Measurements from ENCODE around the gene SPATA33. TPM values are rescaled to one million over a fixed set of nuclear protein-coding genes. Genes with fewer than 3 reads are reported as not detected.

SPATA33 gene
- total and polyA plus RNA-seq, 2 experiments from 2014 or later, result 2.7 to 7.5 TPM

DNA sequence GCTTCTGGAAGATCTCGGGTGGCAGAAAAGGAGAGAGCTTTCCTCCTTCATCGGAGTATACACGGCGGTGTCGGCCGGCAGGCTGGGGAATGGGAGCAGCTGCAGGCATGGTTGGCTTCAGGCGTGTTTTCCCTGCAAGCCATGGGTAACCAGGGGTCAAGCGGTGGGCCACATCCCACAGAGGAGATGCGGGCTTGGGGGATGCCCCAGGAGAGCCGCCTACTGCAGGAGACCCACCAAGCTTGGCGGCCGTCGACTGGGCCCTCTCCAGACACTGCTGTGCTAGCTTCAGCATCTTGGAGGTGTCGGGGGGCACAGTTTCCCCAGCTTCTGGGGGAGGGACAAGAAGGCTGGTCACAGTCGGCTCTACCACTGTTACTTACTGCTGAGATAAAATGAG lies 58.9 kb downstream of the SPATA33 start:
- 94 to 98% methylated on average over 14 to 15 of the region's 15 CpGs for WGBS, 2 experiments (ENCODE audit: low coverage in 1 of 2, low lambda C conversion rate in 2 of 2, missing lambda C conversion rate in 2 of 2)
- H3K27me3 ChIP-seq (replicated peaks; ENCODE audit: insufficient read depth), result no peaks in the 10 kb centered on the region
- DNase-seq, result no peak
- H3K36me3 ChIP-seq (ENCODE audit: low read depth), result no peaks in the 10 kb centered on the region
- in situ Hi-C loops (cut with MboI), result no loop called here
- peaks cover 25% of the 10 kb centered on the region; the same call in 1 of the 2 replicates for H3K79me2 ChIP-seq (ENCODE audit: insufficient read depth)
- no peaks in the 10 kb centered on the region for H3K9me3 ChIP-seq (ENCODE audit: low read depth)
- TF ChIP-seq EZH2 (IDR thresholded peaks at IDR 0.05; ENCODE audit: insufficient read depth, poor library complexity, severe bottlenecking) (no peak), EZH2phosphoT487 (IDR thresholded peaks at IDR 0.05; ENCODE audit: insufficient read depth, low read depth) (no peak)
- H3K4me2 ChIP-seq (ENCODE audit: unreplicated experiment), result no peak overlapping the region
- peaks cover 12% of the 10 kb centered on the region for H3K4me1 ChIP-seq (ENCODE audit: insufficient read depth)
- peaks cover 17% of the 10 kb centered on the region for H3F3A ChIP-seq (ENCODE audit: insufficient read depth)
- H3K9me2 ChIP-seq (ENCODE audit: insufficient read depth), result no peaks in the 10 kb centered on the region
- no peak overlapping the region for H3K27ac ChIP-seq
- no peaks in the 10 kb centered on the region for H4K20me1 ChIP-seq (ENCODE audit: insufficient read depth)
- no peak overlapping the region for H3K4me3 ChIP-seq
- no peak overlapping the region for H2AFZ ChIP-seq
- H3K9ac ChIP-seq, result no peak overlapping the region

DNA sequence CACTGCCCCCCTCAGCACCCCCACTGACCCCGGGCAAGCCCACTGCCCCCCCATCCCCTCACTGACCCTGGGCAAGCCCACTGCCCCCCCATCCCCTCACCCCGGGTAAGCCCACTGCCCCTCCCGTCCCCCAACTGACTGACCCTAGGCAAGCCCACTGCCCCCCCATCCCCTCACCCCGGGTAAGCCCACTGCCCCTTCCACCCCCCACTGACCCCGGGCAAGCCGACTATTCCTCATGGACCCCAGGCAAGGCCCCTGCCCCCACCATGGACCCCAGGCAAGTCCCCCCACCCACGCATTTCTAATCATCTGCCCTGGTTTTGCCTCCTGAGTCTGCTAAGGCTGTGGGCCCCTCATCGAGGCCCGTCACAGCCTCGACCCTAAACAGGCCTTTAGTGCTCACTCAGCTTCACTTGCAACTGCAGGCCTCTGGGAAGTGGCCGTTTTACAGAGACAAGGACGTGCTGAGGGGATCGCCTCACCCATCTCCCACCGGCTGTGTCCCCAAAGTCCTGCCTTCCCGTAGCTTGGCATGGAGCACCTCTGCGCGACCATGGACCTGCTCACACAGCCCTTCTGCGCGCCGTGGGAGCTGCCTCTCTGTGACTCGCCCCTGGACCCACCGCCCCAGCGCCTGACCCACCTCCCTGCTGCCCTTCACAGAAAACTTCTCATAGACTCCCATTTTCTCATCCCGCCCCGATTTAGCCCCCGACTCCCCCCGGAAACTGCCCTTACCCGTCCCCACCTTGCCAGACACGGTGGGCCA lies 59.5 kb downstream of the SPATA33 start:
- Histone ChIP-seq H3F3A (ENCODE audit: insufficient read depth) (peaks cover 17% of the 10 kb centered on the region), H3K9me2 (ENCODE audit: insufficient read depth) (no peaks in the 10 kb centered on the region), H3K4me1 (ENCODE audit: insufficient read depth) (peaks cover 12% of the 10 kb centered on the region), H3K4me2 (ENCODE audit: unreplicated experiment) (no peak overlapping the region), H3K27me3 (replicated peaks; ENCODE audit: insufficient read depth) (no peaks in the 10 kb centered on the region), H3K36me3 (ENCODE audit: low read depth) (no peaks in the 10 kb centered on the region), H4K20me1 (ENCODE audit: insufficient read depth) (no peaks in the 10 kb centered on the region), H3K9ac (no peak overlapping the region), H3K4me3 (no peak overlapping the region), H2AFZ (no peak overlapping the region), H3K79me2 (ENCODE audit: insufficient read depth) (peaks cover 25% of the 10 kb centered on the region), H3K9me3 (ENCODE audit: low read depth) (no peaks in the 10 kb centered on the region), H3K27ac (no peak overlapping the region)
- TF ChIP-seq EZH2phosphoT487 (IDR thresholded peaks at IDR 0.05; ENCODE audit: insufficient read depth, low read depth) (no peak), EZH2 (IDR thresholded peaks at IDR 0.05; ENCODE audit: insufficient read depth, poor library complexity, severe bottlenecking) (no peak)
- no peak for DNase-seq
- in situ Hi-C loops (cut with MboI), result no loop called here
- WGBS, 2 experiments (ENCODE audit: low coverage in 1 of 2, low lambda C conversion rate in 2 of 2, missing lambda C conversion rate in 2 of 2), result 88 to 89% methylated on average over 16 to 29 of the region's 29 CpGs

DNA sequence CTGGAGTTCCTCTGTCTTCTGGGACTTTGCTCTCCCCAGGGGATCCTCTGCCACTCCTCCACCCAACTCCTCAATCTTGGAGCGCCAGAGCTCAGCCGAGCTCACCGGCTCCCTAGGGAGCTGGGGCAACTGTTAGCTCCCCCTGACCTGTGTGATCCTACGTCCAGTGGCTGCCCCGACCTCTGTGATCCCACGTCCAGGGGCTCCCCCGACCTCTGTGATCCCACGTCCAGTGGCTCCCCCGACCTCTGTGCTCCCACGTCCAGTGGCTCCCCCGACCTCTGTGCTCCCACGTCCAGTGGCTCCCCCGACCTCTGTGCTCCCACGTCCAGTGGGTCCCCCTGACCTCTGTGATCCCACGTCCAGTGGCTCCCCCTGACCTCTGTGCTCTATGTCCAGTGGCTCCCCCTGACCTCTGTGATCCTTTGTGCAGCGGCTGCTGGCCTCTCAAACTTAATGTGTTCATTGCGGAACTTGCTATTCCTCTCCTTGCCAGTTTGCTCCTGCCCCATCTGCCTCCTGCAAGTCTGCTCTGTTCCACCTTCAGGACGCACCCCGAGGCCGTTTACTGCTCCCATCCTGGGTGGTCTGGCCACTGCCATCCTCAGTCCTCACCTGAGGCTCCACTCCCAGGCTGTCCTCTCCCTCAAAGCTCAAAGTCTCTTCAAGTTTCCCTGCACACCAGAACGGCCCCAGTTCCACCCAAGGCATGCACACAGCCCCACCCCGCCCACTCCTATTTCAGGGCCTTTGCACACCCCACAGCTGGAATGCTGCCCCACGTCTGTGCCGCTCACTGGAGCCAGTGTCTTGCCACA lies 60.3 kb downstream of the SPATA33 start:
- DNase-seq, result no peak
- H2AFZ ChIP-seq, result no peak overlapping the region
- H4K20me1 ChIP-seq (ENCODE audit: insufficient read depth), result no peaks in the 10 kb centered on the region
- H3K79me2 ChIP-seq (ENCODE audit: insufficient read depth), result peaks cover 33% of the 10 kb centered on the region
- H3K4me1 ChIP-seq (ENCODE audit: insufficient read depth), result peaks cover 17% of the 10 kb centered on the region
- H3F3A ChIP-seq (ENCODE audit: insufficient read depth), result peaks cover 22% of the 10 kb centered on the region
- WGBS, 2 experiments (ENCODE audit: low coverage in 1 of 2, low lambda C conversion rate in 2 of 2, missing lambda C conversion rate in 2 of 2), result 86 to 87% methylated on average over 15 to 24 of the region's 24 CpGs
- H3K4me2 ChIP-seq (ENCODE audit: unreplicated experiment), result no peak overlapping the region
- in situ Hi-C loops (cut with MboI), result no loop called here
- no peaks in the 10 kb centered on the region for H3K9me3 ChIP-seq (ENCODE audit: low read depth)
- TF ChIP-seq EZH2 (IDR thresholded peaks at IDR 0.05; ENCODE audit: insufficient read depth, poor library complexity, severe bottlenecking) (no peak), EZH2phosphoT487 (IDR thresholded peaks at IDR 0.05; ENCODE audit: insufficient read depth, low read depth) (no peak)
- no peak overlapping the region for H3K27ac ChIP-seq
- H3K4me3 ChIP-seq, result no peak overlapping the region
- H3K9ac ChIP-seq, result no peak overlapping the region
- no peaks in the 10 kb centered on the region for H3K36me3 ChIP-seq (ENCODE audit: low read depth)
- no peaks in the 10 kb centered on the region for H3K9me2 ChIP-seq (ENCODE audit: insufficient read depth)
- no peaks in the 10 kb centered on the region for H3K27me3 ChIP-seq (replicated peaks; ENCODE audit: insufficient read depth)

Other genes with a start within 250 kb of the SPATA33 start
- 83.8 and 84.7 TPM in 2 replicates for gene ANKRD11, start 167.3 kb upstream of the SPATA33 start, total RNA-seq (2014; rRNA removed; shearing (Covaris generic))
- 34.7 and 39.3 TPM in 2 replicates for gene ANKRD11, start 167.3 kb upstream of the SPATA33 start, polyA plus RNA-seq (2016; fragmentation: Nextera tagmentation; extraction: Ambion mirVana)
- gene SPG7, start 149.4 kb upstream of the SPATA33 start, total RNA-seq (2014; rRNA removed; shearing (Covaris generic)), result 155 and 215 TPM in 2 replicates
- 47.5 and 53.9 TPM in 2 replicates for gene SPG7, start 149.4 kb upstream of the SPATA33 start, polyA plus RNA-seq (2016; fragmentation: Nextera tagmentation; extraction: Ambion mirVana)
- 3,580 and 6,666 TPM in 2 replicates for gene RPL13, start 97.2 kb upstream of the SPATA33 start, total RNA-seq (2014; rRNA removed; shearing (Covaris generic))
- gene RPL13, start 97.2 kb upstream of the SPATA33 start, polyA plus RNA-seq (2016; fragmentation: Nextera tagmentation; extraction: Ambion mirVana), result 1,418 and 1,480 TPM in 2 replicates
- gene CPNE7, start 82.1 kb upstream of the SPATA33 start, total RNA-seq (2014; rRNA removed; shearing (Covaris generic)), result 7.7 and 10.1 TPM in 2 replicates
- gene CPNE7, start 82.1 kb upstream of the SPATA33 start, polyA plus RNA-seq (2016; fragmentation: Nextera tagmentation; extraction: Ambion mirVana), result 4.7 and 5.3 TPM in 2 replicates
- not detected in 2 replicates for gene DPEP1, start 44.2 kb upstream of the SPATA33 start, total RNA-seq (2014; rRNA removed; shearing (Covaris generic))
- gene DPEP1, start 44.2 kb upstream of the SPATA33 start, polyA plus RNA-seq (2016; fragmentation: Nextera tagmentation; extraction: Ambion mirVana), result not detected in 2 replicates
- gene CHMP1A, start 128 bp upstream of the SPATA33 start, total RNA-seq (2014; rRNA removed; shearing (Covaris generic)), result 85.7 and 111 TPM in 2 replicates
- gene CHMP1A, start 128 bp upstream of the SPATA33 start, polyA plus RNA-seq (2016; fragmentation: Nextera tagmentation; extraction: Ambion mirVana), result 97.2 and 102 TPM in 2 replicates
- 43.8 and 49.6 TPM in 2 replicates for gene CDK10, start 28.9 kb downstream of the SPATA33 start, total RNA-seq (2014; rRNA removed; shearing (Covaris generic))
- gene CDK10, start 28.9 kb downstream of the SPATA33 start, polyA plus RNA-seq (2016; fragmentation: Nextera tagmentation; extraction: Ambion mirVana), result 51.9 and 52.8 TPM in 2 replicates
- gene SPATA2L, start 43.9 kb downstream of the SPATA33 start, total RNA-seq (2014; rRNA removed; shearing (Covaris generic)), result 19.2 and 27.5 TPM in 2 replicates
- gene SPATA2L, start 43.9 kb downstream of the SPATA33 start, polyA plus RNA-seq (2016; fragmentation: Nextera tagmentation; extraction: Ambion mirVana), result 10.3 and 12.7 TPM in 2 replicates
- gene VPS9D1, start 63.1 kb downstream of the SPATA33 start, total RNA-seq (2014; rRNA removed; shearing (Covaris generic)), result 15.8 and 19.5 TPM in 2 replicates
- gene VPS9D1, start 63.1 kb downstream of the SPATA33 start, polyA plus RNA-seq (2016; fragmentation: Nextera tagmentation; extraction: Ambion mirVana), result 4.8 and 5.6 TPM in 2 replicates
- 12.0 and 19.3 TPM in 2 replicates for gene ZNF276, start 63.7 kb downstream of the SPATA33 start, total RNA-seq (2014; rRNA removed; shearing (Covaris generic))
- gene ZNF276, start 63.7 kb downstream of the SPATA33 start, polyA plus RNA-seq (2016; fragmentation: Nextera tagmentation; extraction: Ambion mirVana), result 4.2 and 4.3 TPM in 2 replicates
- 10.6 and 12.4 TPM in 2 replicates for gene FANCA, start 158.8 kb downstream of the SPATA33 start, total RNA-seq (2014; rRNA removed; shearing (Covaris generic))
- gene FANCA, start 158.8 kb downstream of the SPATA33 start, polyA plus RNA-seq (2016; fragmentation: Nextera tagmentation; extraction: Ambion mirVana), result 6.5 and 7.9 TPM in 2 replicates
- 3.6 TPM in 1 of 2 replicates, not detected in the other for gene SPIRE2, start 170.6 kb downstream of the SPATA33 start, total RNA-seq (2014; rRNA removed; shearing (Covaris generic))
- gene SPIRE2, start 170.6 kb downstream of the SPATA33 start, polyA plus RNA-seq (2016; fragmentation: Nextera tagmentation; extraction: Ambion mirVana), result 0.55 and 0.79 TPM in 2 replicates
- gene TCF25, start 215.8 kb downstream of the SPATA33 start, total RNA-seq (2014; rRNA removed; shearing (Covaris generic)), result 143 and 166 TPM in 2 replicates
- gene TCF25, start 215.8 kb downstream of the SPATA33 start, polyA plus RNA-seq (2016; fragmentation: Nextera tagmentation; extraction: Ambion mirVana), result 162 and 165 TPM in 2 replicates

All from GM23248 (cell line).